ENCODE data around the gene NECTIN1. TPM values are rescaled to one million over a fixed set of nuclear protein-coding genes. Genes with fewer than 3 reads are reported as not detected.

NECTIN1 gene
- total and polyA plus RNA-seq, 2 experiments from 2014 or later: 3.6 to 7.4 TPM

DNA sequence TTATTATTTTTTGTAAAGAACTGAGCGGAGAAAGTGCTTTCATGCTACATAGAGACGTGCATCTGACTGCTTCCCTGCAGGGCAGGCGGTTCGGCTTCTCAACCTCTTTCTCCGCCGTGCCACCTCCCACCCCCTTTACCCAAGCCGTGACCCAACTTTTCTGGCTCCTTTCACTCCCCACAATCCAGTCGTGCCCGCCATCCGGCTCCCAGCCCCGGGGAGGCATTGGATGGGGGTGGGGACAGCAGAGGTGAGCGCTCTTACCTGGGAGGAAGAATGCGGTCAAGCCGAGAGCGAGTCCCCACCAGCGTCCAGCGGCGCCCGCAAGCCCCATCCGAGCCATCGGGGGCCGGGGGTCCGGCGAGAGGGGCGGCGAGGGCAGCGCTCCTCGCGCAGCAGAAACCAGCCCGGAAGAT is 781 bp downstream of the NECTIN1 start:
- Histone ChIP-seq H3K27ac (peak overlapping the region; percentile 63), H4K20me1 (ENCODE audit: insufficient read depth, poor library complexity, severe bottlenecking) (peaks cover 13% of the 10 kb centered on the region), H3K36me3 (replicated peaks; ENCODE audit: insufficient read depth, low read depth) (no peaks in the 10 kb centered on the region), H2AFZ (peak overlapping the region; percentile 71), H3K79me2 (peaks cover 29% of the 10 kb centered on the region), H3K9me2 (replicated peaks; ENCODE audit: insufficient read depth) (no peaks in the 10 kb centered on the region), H3K27me3 (peaks cover 5% of the 10 kb centered on the region), H3K4me2 (peak overlapping the region; percentile 100), H3K4me3 (peak overlapping the region; percentile 78), H3K4me1 (ENCODE audit: insufficient read depth) (peaks cover 25% of the 10 kb centered on the region), H3K9me3 (ENCODE audit: low read depth) (no peaks in the 10 kb centered on the region)
- no peak for DNase-seq (ENCODE audit: low spot score)
- TF ChIP-seq EZH2 (IDR thresholded peaks at IDR 0.05; ENCODE audit: borderline replicate concordance) (no peak), CTCF (IDR thresholded peaks at IDR 0.05; ENCODE audit: poor library complexity) (no peak), EZH2phosphoT487 (IDR thresholded peaks at IDR 0.05; ENCODE audit: low read depth, severe bottlenecking, unreplicated experiment) (no peak)
- 2% methylated on average over 13 of the region's 30 CpGs for WGBS (ENCODE audit: low lambda C conversion rate, missing lambda C conversion rate)

DNA sequence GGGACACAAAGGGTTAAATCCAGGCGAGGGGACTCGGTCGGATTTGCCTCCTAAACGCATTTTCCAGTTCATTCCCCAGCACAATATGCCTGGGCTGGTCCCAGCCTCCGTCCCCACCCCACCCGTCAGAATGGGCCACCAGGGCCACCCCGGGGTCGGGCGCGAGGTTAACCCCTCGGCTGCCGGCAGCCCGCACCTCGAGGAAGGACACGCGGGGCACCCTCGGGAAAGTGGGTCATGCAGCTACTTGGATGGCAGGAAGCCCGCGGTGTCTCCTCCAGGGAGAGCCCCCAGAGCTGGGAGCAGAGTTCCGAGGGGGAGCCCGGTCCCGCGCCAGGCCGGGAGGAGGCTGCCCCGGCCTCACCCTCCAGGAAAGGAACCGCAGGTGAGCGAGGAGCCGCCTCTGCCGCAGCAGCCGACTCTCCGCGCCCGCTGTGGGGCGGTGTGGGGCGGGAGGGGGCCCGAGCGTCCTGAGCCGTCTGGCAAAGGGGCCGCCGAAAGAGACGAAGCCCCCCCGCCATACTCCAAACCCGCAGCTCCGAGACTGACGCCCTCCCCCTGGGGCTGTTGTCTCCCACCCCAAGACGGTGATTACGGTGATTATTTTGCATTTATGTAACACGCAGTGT is 1.4 kb downstream of the NECTIN1 start:
- Histone ChIP-seq H3K27ac (no peak overlapping the region), H3K27me3 (peaks cover 5% of the 10 kb centered on the region), H2AFZ (peak overlapping the region; percentile 71), H4K20me1 (ENCODE audit: insufficient read depth, poor library complexity, severe bottlenecking) (peaks cover 13% of the 10 kb centered on the region), H3K4me3 (peak overlapping the region; percentile 78), H3K9me2 (replicated peaks; ENCODE audit: insufficient read depth) (no peaks in the 10 kb centered on the region), H3K36me3 (replicated peaks; ENCODE audit: insufficient read depth, low read depth) (no peaks in the 10 kb centered on the region), H3K4me2 (peak overlapping the region; percentile 100), H3K9me3 (ENCODE audit: low read depth) (no peaks in the 10 kb centered on the region), H3K79me2 (peaks cover 29% of the 10 kb centered on the region), H3K4me1 (ENCODE audit: insufficient read depth) (peaks cover 25% of the 10 kb centered on the region)
- peak; percentile 24 for TF ChIP-seq CTCF (IDR thresholded peaks at IDR 0.05; ENCODE audit: poor library complexity)
- no peak for TF ChIP-seq EZH2 (IDR thresholded peaks at IDR 0.05; ENCODE audit: borderline replicate concordance)
- peak; percentile 69 for DNase-seq (ENCODE audit: low spot score)
- under 1% methylated on average over 32 of the region's 48 CpGs for WGBS (ENCODE audit: low lambda C conversion rate, missing lambda C conversion rate)

GRCh38 chr11:119726585-119727522 is 2.1 kb downstream of the NECTIN1 start:
- Histone ChIP-seq H2AFZ (no peak overlapping the region), H3K4me2 (peak overlapping the region; percentile 100), H3K27me3 (peaks cover 5% of the 10 kb centered on the region), H3K9me3 (ENCODE audit: low read depth) (no peaks in the 10 kb centered on the region), H3K27ac (no peak overlapping the region), H3K36me3 (replicated peaks; ENCODE audit: insufficient read depth, low read depth) (no peaks in the 10 kb centered on the region), H3K79me2 (peaks cover 29% of the 10 kb centered on the region), H4K20me1 (ENCODE audit: insufficient read depth, poor library complexity, severe bottlenecking) (peaks cover 13% of the 10 kb centered on the region), H3K9me2 (replicated peaks; ENCODE audit: insufficient read depth) (no peaks in the 10 kb centered on the region), H3K4me3 (peak overlapping the region; percentile 78), H3K4me1 (ENCODE audit: insufficient read depth) (peaks cover 25% of the 10 kb centered on the region)
- TF ChIP-seq CTCF (IDR thresholded peaks at IDR 0.05; ENCODE audit: poor library complexity) (no peak), EZH2phosphoT487 (IDR thresholded peaks at IDR 0.05; ENCODE audit: low read depth, severe bottlenecking, unreplicated experiment) (no peak), EZH2 (IDR thresholded peaks at IDR 0.05; ENCODE audit: borderline replicate concordance) (no peak)
- no peak for DNase-seq (ENCODE audit: low spot score)
- 16% methylated on average over 21 of the region's 21 CpGs for WGBS (ENCODE audit: low lambda C conversion rate, missing lambda C conversion rate)
